ENCODE measurements around the gene CMIP.

- TF ChIP-seq, protein P1, sequence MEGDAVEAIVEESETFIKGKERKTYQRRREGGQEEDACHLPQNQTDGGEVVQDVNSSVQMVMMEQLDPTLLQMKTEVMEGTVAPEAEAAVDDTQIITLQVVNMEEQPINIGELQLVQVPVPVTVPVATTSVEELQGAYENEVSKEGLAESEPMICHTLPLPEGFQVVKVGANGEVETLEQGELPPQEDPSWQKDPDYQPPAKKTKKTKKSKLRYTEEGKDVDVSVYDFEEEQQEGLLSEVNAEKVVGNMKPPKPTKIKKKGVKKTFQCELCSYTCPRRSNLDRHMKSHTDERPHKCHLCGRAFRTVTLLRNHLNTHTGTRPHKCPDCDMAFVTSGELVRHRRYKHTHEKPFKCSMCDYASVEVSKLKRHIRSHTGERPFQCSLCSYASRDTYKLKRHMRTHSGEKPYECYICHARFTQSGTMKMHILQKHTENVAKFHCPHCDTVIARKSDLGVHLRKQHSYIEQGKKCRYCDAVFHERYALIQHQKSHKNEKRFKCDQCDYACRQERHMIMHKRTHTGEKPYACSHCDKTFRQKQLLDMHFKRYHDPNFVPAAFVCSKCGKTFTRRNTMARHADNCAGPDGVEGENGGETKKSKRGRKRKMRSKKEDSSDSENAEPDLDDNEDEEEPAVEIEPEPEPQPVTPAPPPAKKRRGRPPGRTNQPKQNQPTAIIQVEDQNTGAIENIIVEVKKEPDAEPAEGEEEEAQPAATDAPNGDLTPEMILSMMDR (IDR thresholded peaks at IDR 0.05; ENCODE audit: insufficient read depth, low read length, poor library complexity, severe bottlenecking) = no peak
- TF ChIP-seq EZH2phosphoT487 (conservative IDR thresholded peaks at IDR 0.05; ENCODE audit: low read length) = no peak
These were observed 223.9 kb downstream of the CMIP start for GRCh38 chr16:81668243-81669097.
